ENCODE data around the gene PRCD. TPM values are rescaled to one million over a fixed set of nuclear protein-coding genes. Genes with fewer than 3 reads are reported as not detected.

PRCD gene
- total and polyA plus RNA-seq, 12 donors = 1.5 to 17.3 (median 2.6) TPM

DNA sequence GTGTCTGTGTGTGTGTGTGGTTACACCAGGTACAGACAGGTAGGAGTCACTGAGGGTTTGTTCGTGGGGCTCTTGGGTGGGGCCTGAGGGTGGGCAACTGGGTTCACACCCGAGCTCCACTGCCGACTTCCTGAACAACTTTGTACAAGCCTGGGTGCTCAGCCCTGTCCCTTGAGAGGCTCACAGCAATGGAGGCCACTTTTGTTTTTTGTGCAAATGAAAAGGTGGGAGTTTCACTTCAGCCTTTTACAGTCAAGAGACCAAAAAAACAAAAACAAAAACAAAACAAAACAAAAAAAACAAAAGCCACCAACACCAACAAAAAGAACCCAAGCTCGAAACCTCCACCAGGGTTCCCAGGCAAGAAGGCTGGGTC, 41.0 kb upstream of the PRCD start:
- peak overlapping the region in 3 of 10 donors; percentile 62 to 80 (median 80) for H3K4me3 ChIP-seq
- no peaks in the 10 kb centered on the region for H3K27me3 ChIP-seq
- ATAC-seq (no peak), DNase-seq (no peak)
- peak overlapping the region; percentile 6 to 97 (median 94) for H3K27ac ChIP-seq
- peaks cover 20 to 82% (median 53%) of the 10 kb centered on the region in 9 donors for H3K4me1 ChIP-seq
- no peaks in the 10 kb centered on the region for H3K36me3 ChIP-seq
- TF ChIP-seq, protein P1, sequence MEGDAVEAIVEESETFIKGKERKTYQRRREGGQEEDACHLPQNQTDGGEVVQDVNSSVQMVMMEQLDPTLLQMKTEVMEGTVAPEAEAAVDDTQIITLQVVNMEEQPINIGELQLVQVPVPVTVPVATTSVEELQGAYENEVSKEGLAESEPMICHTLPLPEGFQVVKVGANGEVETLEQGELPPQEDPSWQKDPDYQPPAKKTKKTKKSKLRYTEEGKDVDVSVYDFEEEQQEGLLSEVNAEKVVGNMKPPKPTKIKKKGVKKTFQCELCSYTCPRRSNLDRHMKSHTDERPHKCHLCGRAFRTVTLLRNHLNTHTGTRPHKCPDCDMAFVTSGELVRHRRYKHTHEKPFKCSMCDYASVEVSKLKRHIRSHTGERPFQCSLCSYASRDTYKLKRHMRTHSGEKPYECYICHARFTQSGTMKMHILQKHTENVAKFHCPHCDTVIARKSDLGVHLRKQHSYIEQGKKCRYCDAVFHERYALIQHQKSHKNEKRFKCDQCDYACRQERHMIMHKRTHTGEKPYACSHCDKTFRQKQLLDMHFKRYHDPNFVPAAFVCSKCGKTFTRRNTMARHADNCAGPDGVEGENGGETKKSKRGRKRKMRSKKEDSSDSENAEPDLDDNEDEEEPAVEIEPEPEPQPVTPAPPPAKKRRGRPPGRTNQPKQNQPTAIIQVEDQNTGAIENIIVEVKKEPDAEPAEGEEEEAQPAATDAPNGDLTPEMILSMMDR (IDR thresholded peaks at IDR 0.05) = no peak
- WGBS, 2 donors = 56 to 59% methylated on average over 4 of the region's 4 CpGs
- H3K9me3 ChIP-seq = no peaks in the 10 kb centered on the region
- intact Hi-C loops (cut with DNase I) = loop anchor here in 1 of 10 donors (2.0 kb wide), 1 partner anchor 14 kb away; no protein-coding TSS in a partner anchor

DNA sequence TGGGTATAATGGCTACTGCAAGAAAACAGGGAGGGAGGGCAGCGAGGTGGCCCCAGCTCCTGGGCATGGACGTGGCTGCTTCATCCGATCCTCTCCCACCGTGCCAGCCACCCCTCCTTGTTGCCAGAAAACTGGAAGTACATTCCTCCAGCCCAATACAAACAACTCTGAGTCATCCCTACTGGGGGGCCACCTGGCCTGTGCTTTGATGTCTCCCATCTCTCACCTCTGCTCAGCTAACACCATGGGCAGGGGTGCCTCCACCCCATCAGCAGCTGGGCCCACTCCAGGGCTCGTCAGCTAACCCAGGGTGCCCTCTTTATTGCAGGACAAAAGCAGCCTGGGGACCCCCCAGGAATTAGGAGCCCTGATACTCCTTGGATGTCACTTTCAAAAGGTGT, 40.6 kb upstream of the PRCD start:
- peak overlapping the region in 7 of 10 donors; percentile 62 to 85 (median 77) for H3K4me3 ChIP-seq
- H3K4me1 ChIP-seq = peaks cover 20 to 79% (median 51%) of the 10 kb centered on the region in 9 donors
- WGBS, 2 donors = 73 to 85% methylated on average over 5 of the region's 5 CpGs
- no peaks in the 10 kb centered on the region for H3K9me3 ChIP-seq
- no peak for DNase-seq
- TF ChIP-seq, protein P1 (IDR thresholded peaks at IDR 0.05) = no peak
- H3K27ac ChIP-seq = peak overlapping the region; percentile 6 to 97 (median 94)
- no peaks in the 10 kb centered on the region for H3K36me3 ChIP-seq
- no peaks in the 10 kb centered on the region for H3K27me3 ChIP-seq
- intact Hi-C loops (cut with DNase I) = loop anchor here in 1 of 10 donors (2.0 kb wide), 1 partner anchor 14 kb away; no protein-coding TSS in a partner anchor
- no peak for ATAC-seq

DNA sequence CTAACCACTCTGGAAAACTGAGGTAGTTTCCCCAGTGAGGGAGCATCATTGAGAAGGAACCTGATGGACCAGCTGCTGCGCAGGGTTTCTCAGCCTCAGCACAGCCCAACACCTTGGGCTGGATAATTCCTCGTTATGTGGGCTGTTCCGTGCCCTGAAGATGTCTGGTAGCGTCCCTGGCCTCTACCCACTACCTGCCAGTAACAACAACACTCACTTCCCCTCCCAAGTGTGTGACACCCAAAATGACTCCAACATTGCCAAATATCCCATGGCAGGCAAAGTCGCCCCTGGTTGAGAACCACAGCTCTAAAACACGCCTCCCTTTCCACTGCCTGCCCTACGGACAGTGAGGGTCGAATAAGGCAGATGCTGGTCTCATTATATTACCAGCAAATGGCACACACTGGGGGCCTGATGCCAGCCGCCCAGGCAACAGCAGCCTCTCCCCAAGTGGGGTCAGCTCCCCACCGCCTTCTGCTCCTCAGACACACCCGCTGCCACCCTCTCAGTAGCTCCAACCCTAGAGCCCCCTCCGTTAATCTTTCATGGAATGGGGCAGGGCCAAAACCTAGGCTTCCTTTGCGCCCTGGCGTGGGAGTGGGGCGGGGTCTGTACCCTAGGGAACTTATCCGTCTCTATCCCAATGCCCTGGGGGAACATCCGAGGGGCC, 39.6 kb upstream of the PRCD start:
- peak overlapping the region; percentile 83 to 97 (median 92) for H3K27ac ChIP-seq
- peaks cover 20 to 72% (median 51%) of the 10 kb centered on the region in 9 donors for H3K4me1 ChIP-seq
- no peaks in the 10 kb centered on the region for H3K27me3 ChIP-seq
- H3K4me3 ChIP-seq = peak overlapping the region; percentile 35 to 85 (median 78)
- TF ChIP-seq, protein P1 (IDR thresholded peaks at IDR 0.05) = no peak
- WGBS, 2 donors = 70 to 81% methylated on average over 17 of the region's 17 CpGs
- intact Hi-C loops (cut with DNase I) = loop anchor here in 6 of 10 donors (5.0 to 10.0 kb wide), 4 partner anchors 88 to 195 kb away; partner anchors contain the start of gene QRICH2 (in 3 of the 6)
- ATAC-seq (no peak), DNase-seq (no peak)
- no peaks in the 10 kb centered on the region for H3K36me3 ChIP-seq
- no peaks in the 10 kb centered on the region for H3K9me3 ChIP-seq

DNA sequence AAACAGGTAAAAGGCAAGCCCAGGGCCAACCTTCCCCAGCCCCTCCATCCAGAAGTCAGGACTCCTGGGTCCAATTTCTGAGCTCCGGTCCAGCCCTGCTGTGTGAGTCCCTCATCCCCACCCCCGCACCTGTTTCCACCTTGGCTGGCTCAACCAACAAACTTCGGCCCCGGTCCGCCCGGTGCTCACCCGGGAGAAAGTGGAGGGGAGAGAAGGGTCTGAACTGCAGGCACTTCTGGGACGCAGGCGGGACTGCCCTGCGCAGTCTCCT, 39.2 kb upstream of the PRCD start:
- H3K36me3 ChIP-seq = no peaks in the 10 kb centered on the region
- WGBS, 2 donors = 29 to 34% methylated on average over 10 of the region's 10 CpGs
- H3K27me3 ChIP-seq = no peaks in the 10 kb centered on the region
- DNase-seq = no peak
- TF ChIP-seq, protein P1 (IDR thresholded peaks at IDR 0.05) = no peak
- H3K4me3 ChIP-seq = peak overlapping the region; percentile 35 to 85 (median 78)
- ATAC-seq = peak in 2 of 8 donors; percentile 0 to 1
- intact Hi-C loops (cut with DNase I) = loop anchor here in 6 of 10 donors (5.0 to 10.0 kb wide), 4 partner anchors 88 to 196 kb away; partner anchors contain the start of gene QRICH2 (in 3 of the 6)
- peaks cover 20 to 68% (median 51%) of the 10 kb centered on the region in 9 donors for H3K4me1 ChIP-seq
- H3K27ac ChIP-seq = peak overlapping the region; percentile 83 to 97 (median 92)
- no peaks in the 10 kb centered on the region for H3K9me3 ChIP-seq
